HepG2 (cell line): ENCODE results near the gene TBKBP1. TPM values are rescaled to one million over a fixed set of nuclear protein-coding genes. Genes with fewer than 3 reads are reported as not detected.

Source experiments
- DNMT3B ChIP-seq: conservative IDR thresholded peaks from 2 replicates; pipeline ENCODE4 v1.6.1; 2016; ENCODE audit warnings: missing biosample characterization, control low read depth
- HNF1A ChIP-seq, 2 experiments: sonication (generic) in 1 of 2; formaldehyde crosslinking in 1 of 2; IDR thresholded peaks; 2 replicates each; pipeline versions ENCODE4 v1.4.0 to v1.6.1; 2016 to 2020; ENCODE audit warnings: borderline replicate concordance in 1 of 2, low read depth in 1 of 2, mild to moderate bottlenecking in 1 of 2, missing genetic modification reagents in 1 of 2
- HNRNPK ChIP-seq: fragments of 200-400 bp; formaldehyde crosslinking; IDR thresholded peaks from 2 replicates; pipeline ENCODE4 v1.6.1; 2018; ENCODE audit warnings: low read length, low read depth, moderate library complexity, mild to moderate bottlenecking; ENCODE audit not compliant: poor library complexity, severe bottlenecking
- HOXA3 ChIP-seq: sonication (generic); formaldehyde crosslinking; IDR thresholded peaks from 2 replicates; pipeline ENCODE4 v1.5.0; 2020; ENCODE audit warnings: missing genetic modification reagents
- RAD21 ChIP-seq: fragments of 450-650 bp; formaldehyde crosslinking; IDR thresholded peaks from 2 replicates; pipeline ENCODE4 v1.5.0; 2020; ENCODE audit warnings: mild to moderate bottlenecking
- RARA ChIP-seq: IDR thresholded peaks from 2 replicates; pipeline ENCODE4 v1.6.1; 2016; ENCODE audit warnings: missing genetic modification reagents, missing compliant biosample characterization
- RFXAP ChIP-seq: sonication (generic); formaldehyde crosslinking; IDR thresholded peaks from 2 replicates; pipeline ENCODE4 v1.4.0; 2020; ENCODE audit warnings: missing genetic modification reagents, borderline replicate concordance
- TRAFD1 ChIP-seq: sonication (generic); formaldehyde crosslinking; IDR thresholded peaks from 2 replicates; pipeline ENCODE4 v1.5.1; 2020; ENCODE audit warnings: missing genetic modification reagents, mild to moderate bottlenecking, borderline replicate concordance
- ZNF432 ChIP-seq: sonication (generic); formaldehyde crosslinking; IDR thresholded peaks from 2 replicates; pipeline ENCODE4 v1.5.0; 2020; ENCODE audit warnings: missing genetic modification reagents, mild to moderate bottlenecking, borderline replicate concordance
- ZNF850 ChIP-seq: sonication (generic); formaldehyde crosslinking; conservative IDR thresholded peaks from 2 replicates; pipeline ENCODE4 v1.9.0; 2021; ENCODE audit warnings: mild to moderate bottlenecking, missing genetic modification reagents
- polyA plus RNA-seq, 8 experiments: library from polyadenylated mRNA; depleted of rRNA in 3 of 8; stranded (reverse) in 7 of 8; unstranded in 1 of 8; fragments of >200 nt; fragmentation: Illumina TruSeq in 4 of 8; extraction: Trizol in 4 of 8; gene quantifications; 2 replicates each; pipeline versions ENCODE4 v1.2.1 to v1.2.3, GENCODE V29; 2011 to 2016; ENCODE audit warnings: low read depth in 4 of 8, missing spikeins in 1 of 8, mixed read lengths in 1 of 8; ENCODE audit not compliant: insufficient read depth in 1 of 8
- total RNA-seq, 5 experiments: library from RNA; depleted of rRNA; stranded (reverse); fragments of >200 nt; fragmentation: Illumina TruSeq; extraction: Trizol; gene quantifications; 2 replicates each; pipeline ENCODE4 v1.2.3, GENCODE V29; 2016; ENCODE audit warnings: low read depth in 1 of 5
- TF ChIP-seq, protein P1 (sequence below): sonication (generic); formaldehyde crosslinking; IDR thresholded peaks from 2 replicates; pipeline ENCODE4 v1.5.0; 2020; ENCODE audit warnings: mild to moderate bottlenecking, missing genetic modification reagents, moderate library complexity
- TF ChIP-seq, protein P2 (sequence below): sonication (generic); formaldehyde crosslinking; IDR thresholded peaks from 2 replicates; pipeline ENCODE4 v1.4.0; 2020; ENCODE audit warnings: missing genetic modification reagents, mild to moderate bottlenecking, borderline replicate concordance
- TF ChIP-seq, protein P3 (sequence below), 2 experiments: sonication (generic) in 1 of 2; formaldehyde crosslinking in 1 of 2; IDR thresholded peaks; 2 replicates each; pipeline versions ENCODE4 v1.4.0 to v1.6.1; 2018 to 2020; ENCODE audit warnings: missing genetic modification reagents in 2 of 2, borderline replicate concordance in 1 of 2, low read depth in 1 of 2, mild to moderate bottlenecking in 1 of 2, missing biosample characterization in 1 of 2

Gene TBKBP1
- total and polyA plus RNA-seq, 2 of the 13 experiments (the other 11 are each of a cell fraction or from before 2014, with no cell fraction given): 2.6 to 7.0 TPM

DNA sequence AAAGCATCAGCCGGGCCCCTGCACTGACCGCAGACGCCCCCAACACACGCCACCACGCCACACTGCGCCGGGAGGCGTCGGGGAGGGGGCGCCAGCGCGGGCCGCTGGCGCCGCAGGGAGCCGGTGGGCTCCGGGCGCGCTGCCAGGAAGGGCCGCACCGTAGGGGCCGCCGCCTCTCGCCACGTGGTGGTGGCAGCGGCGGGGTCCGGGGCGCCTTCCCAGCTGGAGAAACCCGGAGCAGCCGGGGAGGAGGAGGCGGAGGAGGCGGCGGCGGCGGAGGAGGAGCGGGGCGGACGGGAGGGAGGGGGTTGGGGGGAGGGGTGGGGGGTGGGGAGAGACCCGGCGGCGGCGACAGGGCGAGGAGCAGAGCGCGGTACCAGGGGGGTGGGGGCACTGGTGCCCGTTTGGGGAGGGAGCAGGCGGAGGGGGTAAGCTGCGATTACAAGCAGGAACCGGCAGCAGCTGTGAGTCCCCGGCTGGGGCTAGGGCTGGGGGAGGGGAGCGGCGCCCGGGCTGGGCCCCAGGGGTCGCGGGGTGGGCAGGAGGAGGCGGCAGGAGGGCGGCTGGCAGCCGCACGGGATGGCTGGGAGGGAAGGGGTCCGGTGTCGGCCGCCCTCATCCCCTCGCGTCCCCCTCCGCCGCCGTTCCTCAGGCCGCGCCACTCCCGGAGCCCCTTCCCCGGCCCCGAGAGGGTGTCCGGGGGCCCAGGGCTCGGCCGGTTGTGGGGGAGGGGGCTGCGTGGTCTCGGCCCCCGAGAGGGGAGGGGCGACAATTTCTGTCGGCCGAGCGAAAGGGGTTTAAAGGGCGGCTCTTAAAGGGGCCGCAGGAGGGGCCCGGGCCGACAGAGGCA, at the start of gene TBKBP1 (continued):
- TF ChIP-seq HNF1A (IDR thresholded peaks at IDR 0.05; ENCODE audit: low read depth) (no peak), HNF1A (CRISPR knock-in tag; IDR thresholded peaks at IDR 0.05; ENCODE audit: borderline replicate concordance) (no peak), HOXA3 (CRISPR knock-in tag) (no peak), ZNF432 (CRISPR knock-in tag) (no peak), RFXAP (no peak), RAD21 (CRISPR knock-in tag) (no peak), TRAFD1 (CRISPR knock-in tag) (no peak), RARA (CRISPR knock-in tag) (0 out of 2 replicates have a peak, but pooled peaks have one; percentile 16), HNRNPK (peak; percentile 78), DNMT3B (no peak), ZNF850 (CRISPR knock-in tag) (no peak)
- TF ChIP-seq, protein P1, sequence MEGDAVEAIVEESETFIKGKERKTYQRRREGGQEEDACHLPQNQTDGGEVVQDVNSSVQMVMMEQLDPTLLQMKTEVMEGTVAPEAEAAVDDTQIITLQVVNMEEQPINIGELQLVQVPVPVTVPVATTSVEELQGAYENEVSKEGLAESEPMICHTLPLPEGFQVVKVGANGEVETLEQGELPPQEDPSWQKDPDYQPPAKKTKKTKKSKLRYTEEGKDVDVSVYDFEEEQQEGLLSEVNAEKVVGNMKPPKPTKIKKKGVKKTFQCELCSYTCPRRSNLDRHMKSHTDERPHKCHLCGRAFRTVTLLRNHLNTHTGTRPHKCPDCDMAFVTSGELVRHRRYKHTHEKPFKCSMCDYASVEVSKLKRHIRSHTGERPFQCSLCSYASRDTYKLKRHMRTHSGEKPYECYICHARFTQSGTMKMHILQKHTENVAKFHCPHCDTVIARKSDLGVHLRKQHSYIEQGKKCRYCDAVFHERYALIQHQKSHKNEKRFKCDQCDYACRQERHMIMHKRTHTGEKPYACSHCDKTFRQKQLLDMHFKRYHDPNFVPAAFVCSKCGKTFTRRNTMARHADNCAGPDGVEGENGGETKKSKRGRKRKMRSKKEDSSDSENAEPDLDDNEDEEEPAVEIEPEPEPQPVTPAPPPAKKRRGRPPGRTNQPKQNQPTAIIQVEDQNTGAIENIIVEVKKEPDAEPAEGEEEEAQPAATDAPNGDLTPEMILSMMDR (CRISPR knock-in tag): no peak
- TF ChIP-seq, protein P2, sequence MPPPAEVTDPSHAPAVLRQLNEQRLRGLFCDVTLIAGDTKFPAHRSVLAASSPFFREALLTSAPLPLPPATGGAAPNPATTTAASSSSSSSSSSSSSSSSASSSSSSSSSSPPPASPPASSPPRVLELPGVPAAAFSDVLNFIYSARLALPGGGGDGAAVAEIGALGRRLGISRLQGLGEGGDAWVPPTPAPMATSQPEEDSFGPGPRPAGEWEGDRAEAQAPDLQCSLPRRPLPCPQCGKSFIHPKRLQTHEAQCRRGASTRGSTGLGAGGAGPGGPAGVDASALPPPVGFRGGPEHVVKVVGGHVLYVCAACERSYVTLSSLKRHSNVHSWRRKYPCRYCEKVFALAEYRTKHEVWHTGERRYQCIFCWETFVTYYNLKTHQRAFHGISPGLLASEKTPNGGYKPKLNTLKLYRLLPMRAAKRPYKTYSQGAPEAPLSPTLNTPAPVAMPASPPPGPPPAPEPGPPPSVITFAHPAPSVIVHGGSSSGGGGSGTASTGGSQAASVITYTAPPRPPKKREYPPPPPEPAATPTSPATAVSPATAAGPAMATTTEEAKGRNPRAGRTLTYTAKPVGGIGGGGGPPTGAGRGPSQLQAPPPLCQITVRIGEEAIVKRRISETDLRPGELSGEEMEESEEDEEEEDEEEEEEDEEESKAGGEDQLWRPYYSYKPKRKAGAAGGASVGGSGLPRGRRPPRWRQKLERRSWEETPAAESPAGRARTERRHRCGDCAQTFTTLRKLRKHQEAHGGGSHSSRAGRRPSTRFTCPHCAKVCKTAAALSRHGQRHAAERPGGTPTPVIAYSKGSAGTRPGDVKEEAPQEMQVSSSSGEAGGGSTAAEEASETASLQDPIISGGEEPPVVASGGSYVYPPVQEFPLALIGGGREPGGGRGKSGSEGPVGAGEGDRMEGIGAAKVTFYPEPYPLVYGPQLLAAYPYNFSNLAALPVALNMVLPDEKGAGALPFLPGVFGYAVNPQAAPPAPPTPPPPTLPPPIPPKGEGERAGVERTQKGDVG (CRISPR knock-in tag): no peak
- TF ChIP-seq, protein P3, sequence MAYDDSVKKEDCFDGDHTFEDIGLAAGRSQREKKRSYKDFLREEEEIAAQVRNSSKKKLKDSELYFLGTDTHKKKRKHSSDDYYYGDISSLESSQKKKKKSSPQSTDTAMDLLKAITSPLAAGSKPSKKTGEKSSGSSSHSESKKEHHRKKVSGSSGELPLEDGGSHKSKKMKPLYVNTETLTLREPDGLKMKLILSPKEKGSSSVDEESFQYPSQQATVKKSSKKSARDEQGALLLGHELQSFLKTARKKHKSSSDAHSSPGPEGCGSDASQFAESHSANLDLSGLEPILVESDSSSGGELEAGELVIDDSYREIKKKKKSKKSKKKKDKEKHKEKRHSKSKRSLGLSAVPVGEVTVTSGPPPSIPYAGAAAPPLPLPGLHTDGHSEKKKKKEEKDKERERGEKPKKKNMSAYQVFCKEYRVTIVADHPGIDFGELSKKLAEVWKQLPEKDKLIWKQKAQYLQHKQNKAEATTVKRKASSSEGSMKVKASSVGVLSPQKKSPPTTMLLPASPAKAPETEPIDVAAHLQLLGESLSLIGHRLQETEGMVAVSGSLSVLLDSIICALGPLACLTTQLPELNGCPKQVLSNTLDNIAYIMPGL (CRISPR knock-in tag; IDR thresholded peaks at IDR 0.05; ENCODE audit: borderline replicate concordance in 1 of 2, low read depth in 1 of 2): 0 out of 4 replicates have a peak, but pooled peaks of 1 of the 2 experiments have one; percentile 37
